H1 (cell line): ENCODE results near the gene C17orf113. TPM values are rescaled to one million over a fixed set of nuclear protein-coding genes. Genes with fewer than 3 reads are reported as not detected.

Source experiments
- BACH1 ChIP-seq: IDR thresholded peaks from 2 replicates; pipeline ENCODE4 v1.6.1; 2012; ENCODE audit warnings: low read length, improper control_type of control experiment
- BRCA1 ChIP-seq: IDR thresholded peaks from 2 replicates; pipeline ENCODE4 v1.6.1; 2012; ENCODE audit warnings: low read depth, low read length, improper control_type of control experiment
- CBX5 ChIP-seq: fragments of 300-800, 300-1000 bp; sonication (generic); IDR thresholded peaks from 2 replicates; pipeline ENCODE4 v1.7.1; 2016; ENCODE audit warnings: antibody characterized with exemption, low read length, low read depth
- CHD2 ChIP-seq: IDR thresholded peaks from 2 replicates; pipeline ENCODE4 v1.6.1; 2012; ENCODE audit warnings: low read length, improper control_type of control experiment
- CTBP2 ChIP-seq: IDR thresholded peaks from 2 replicates; pipeline ENCODE4 v1.7.0; 2011; ENCODE audit warnings: borderline replicate concordance, mild to moderate bottlenecking, moderate library complexity, mixed read lengths, low read length; ENCODE audit not compliant: insufficient read depth, insufficient read length
- HDAC2 ChIP-seq, 2 experiments: fragments of 300-600 bp in 1 of 2; sonication (generic) in 1 of 2; IDR thresholded peaks; 2 replicates each; pipeline ENCODE4 v1.6.1; 2011 to 2012; ENCODE audit warnings: low read depth in 2 of 2, low read length in 2 of 2, mild to moderate bottlenecking in 2 of 2, moderate library complexity in 2 of 2, borderline replicate concordance in 1 of 2, inconsistent platforms in 1 of 2
- KDM4A ChIP-seq: IDR thresholded peaks from one replicate; pipeline ENCODE4 v1.7.1; 2012; ENCODE audit warnings: low read depth, mild to moderate bottlenecking, moderate library complexity, low read length, inconsistent platforms; ENCODE audit not compliant: severe bottlenecking
- MAX ChIP-seq: IDR thresholded peaks from 2 replicates; pipeline ENCODE4 v1.6.1; 2012; ENCODE audit warnings: inconsistent platforms
- POLR2AphosphoS5 ChIP-seq: IDR thresholded peaks from 2 replicates; pipeline ENCODE4 v1.6.1; 2011; ENCODE audit warnings: low read depth, low read length
- RAD21 ChIP-seq, 2 experiments: IDR thresholded peaks in 1 of 2; conservative IDR thresholded peaks in 1 of 2; 2 replicates each; pipeline ENCODE4 v1.6.1; 2011; ENCODE audit warnings: low read depth in 2 of 2, low read length in 2 of 2, improper control_type of control experiment in 1 of 2, inconsistent platforms in 1 of 2, mild to moderate bottlenecking in 1 of 2, moderate library complexity in 1 of 2
- SIN3A ChIP-seq, 2 experiments: IDR thresholded peaks in 1 of 2; conservative IDR thresholded peaks in 1 of 2; 2 replicates each; pipeline ENCODE4 v1.6.1; 2011 to 2012; ENCODE audit warnings: low read length in 2 of 2, improper control_type of control experiment in 1 of 2, low read depth in 1 of 2, mild to moderate bottlenecking in 1 of 2
- TBP ChIP-seq: IDR thresholded peaks from 2 replicates; pipeline ENCODE4 v1.6.1; 2011; ENCODE audit warnings: low read depth, low read length, improper control_type of control experiment
- polyA plus RNA-seq, 7 experiments: library from polyadenylated mRNA; depleted of rRNA in 3 of 7; stranded (reverse) in 5 of 7; unstranded in 2 of 7; fragments of >200 nt in 5 of 7; fragments of 200-250 nt in 2 of 7; gene quantifications; 1 replicate in 5 of 7; 2 replicates in 1 of 7; 4 replicates in 1 of 7; pipeline versions ENCODE4 v1.2.1 to v1.2.3, GENCODE V29; 2011 to 2013; ENCODE audit warnings: missing spikeins in 2 of 7, mixed read lengths in 2 of 7
- total RNA-seq: library from RNA; stranded (reverse); fragmentation: NEBNext Ultra II Directional; extraction: Animal tissue kit (Norgen Biotek cat#: 25700); gene quantifications from 2 replicates; pipeline ENCODE4 v1.2.1, GENCODE V29; 2021

The C17orf113 gene
- total and polyA plus RNA-seq, 2 of the 8 experiments (the other 6 are each of a cell fraction or from before 2014, with no cell fraction given), result 1.0 to 1.4 TPM

- TF ChIP-seq TBP (peak; percentile 47; the same call in 1 of the 2 replicates), HDAC2 (IDR thresholded peaks at IDR 0.05; ENCODE audit: borderline replicate concordance in 1 of 2, low read depth in 2 of 2, low read length in 2 of 2) (0 out of 4 replicates have a peak, but pooled peaks have one; percentile 31 to 50), SIN3A (conservative IDR thresholded peaks at IDR 0.05 in 1 of 2, IDR thresholded peaks at IDR 0.05 in 1 of 2; ENCODE audit: low read depth in 1 of 2, low read length in 2 of 2) (peak in 1 of 2 experiments; percentile 38; a peak in 1 of 4 replicates), BACH1 (no peak), KDM4A (peak; percentile 56), BRCA1 (no peak), POLR2AphosphoS5 (peak; percentile 40; the same call in 1 of the 2 replicates), MAX (0 out of 2 replicates have a peak, but pooled peaks have one; percentile 2), CTBP2 (no peak), CHD2 (no peak), RAD21 (IDR thresholded peaks at IDR 0.05 in 1 of 2, conservative IDR thresholded peaks at IDR 0.05 in 1 of 2; ENCODE audit: low read depth in 2 of 2, low read length in 2 of 2) (peak; percentile 24 to 53), CBX5 (no peak)
Observed at GRCh38 chr17:42050393-42051012, at the start of gene C17orf113 (continued).
